Ishikawa (cell line): ENCODE data around the gene HDAC6.

Experiments used
- CEBPB ChIP-seq: IDR thresholded peaks from 2 replicates; pipeline ENCODE4 v1.6.1; 2012
- CREB1 ChIP-seq: IDR thresholded peaks from 2 replicates; pipeline ENCODE4 v1.6.1; 2012; ENCODE audit warnings: low read depth
- EP300 ChIP-seq: IDR thresholded peaks from 2 replicates; pipeline ENCODE4 v1.6.1; 2012; ENCODE audit warnings: borderline replicate concordance
- MAX ChIP-seq: IDR thresholded peaks from 2 replicates; pipeline ENCODE4 v1.6.1; 2012
- RAD21 ChIP-seq: IDR thresholded peaks from 2 replicates; pipeline ENCODE4 v1.6.1; 2012; ENCODE audit warnings: low read depth
- REST ChIP-seq: IDR thresholded peaks from 2 replicates; pipeline ENCODE4 v1.6.1; 2012; ENCODE audit warnings: low read depth, mild to moderate bottlenecking
- TAF1 ChIP-seq: IDR thresholded peaks from 2 replicates; pipeline ENCODE4 v1.6.1; 2012; ENCODE audit warnings: low read depth, mild to moderate bottlenecking
- USF1 ChIP-seq: IDR thresholded peaks from 2 replicates; pipeline ENCODE4 v1.6.1; 2012
- YY1 ChIP-seq: IDR thresholded peaks from 2 replicates; pipeline ENCODE4 v1.6.1; 2012; ENCODE audit warnings: low read depth
- ZBTB7A ChIP-seq: IDR thresholded peaks from 2 replicates; pipeline ENCODE4 v1.6.1; 2012; ENCODE audit warnings: low read depth

GRCh38 chrX:48826876-48827653 is 25.2 kb downstream of the HDAC6 start:
- TF ChIP-seq REST (no peak), CREB1 (no peak), MAX (no peak), CEBPB (no peak), YY1 (no peak), TAF1 (no peak), RAD21 (no peak), EP300 (no peak), USF1 (no peak), ZBTB7A (no peak)
